ENCODE measurements around the gene CCDC9B. TPM values are rescaled to one million over a fixed set of nuclear protein-coding genes. Genes with fewer than 3 reads are reported as not detected.

CCDC9B gene
- total and polyA plus RNA-seq, 2 of the 4 experiments (the other 2 are of a cell fraction) = 19.7 to 30.9 TPM

GRCh38 chr15:40312370-40313158 lies 28.2 kb downstream of the CCDC9B start (continued):
- TF ChIP-seq BHLHE40 (IDR thresholded peaks at IDR 0.05; ENCODE audit: low read depth, low read length) (no peak), NFE2L2 (IDR thresholded peaks at IDR 0.05; ENCODE audit: low read depth, low read length) (no peak), RCOR1 (IDR thresholded peaks at IDR 0.05; ENCODE audit: insufficient replicate concordance, low read length) (no peak), CEBPB (IDR thresholded peaks at IDR 0.05; ENCODE audit: low read depth, low read length) (no peak), RFX5 (IDR thresholded peaks at IDR 0.05; ENCODE audit: low read depth, low read length) (no peak)

- ChIA-PET POLR2A (ENCODE audit: unreplicated experiment) (no interaction called here), CTCF (interaction anchor here (0.6 to 1.1 kb wide), 2 partner anchors 14 to 86 kb away, joined by 4 to 5 read pairs; no protein-coding TSS in a partner anchor)
- no TSS peak for BruUV-seq (replicated peaks)
- Histone ChIP-seq H2AK5ac (ENCODE audit: low read depth, low read length) (no peak overlapping the region), H3K23ac (ENCODE audit: low read depth, low read length) (no peak overlapping the region), H3K4me1 (ENCODE audit: control insufficient read depth, insufficient read depth, low read length) (peaks cover 6% of the 10 kb centered on the region), H4K20me1 (ENCODE audit: insufficient read depth, low read length) (no peaks in the 10 kb centered on the region), H3K9me3 (ENCODE audit: control insufficient read depth, insufficient read depth, low read length) (no peaks in the 10 kb centered on the region), H4K5ac (ENCODE audit: low read depth, low read length) (no peak overlapping the region), H3K27ac (ENCODE audit: insufficient read depth, low read length) (no peak overlapping the region), H2BK120ac (ENCODE audit: low read depth, low read length) (no peak overlapping the region), H3K18ac (ENCODE audit: low read depth, low read length) (no peak overlapping the region), H3K79me1 (ENCODE audit: low read depth in 1 of 2, low read length in 2 of 2) (no peaks in the 10 kb centered on the region), H2BK5ac (ENCODE audit: low read depth, low read length, poor library complexity, severe bottlenecking) (no peak overlapping the region), H3K56ac (ENCODE audit: extremely low read depth, insufficient read depth, low read length) (no peak overlapping the region), H3K4ac (ENCODE audit: low read depth, low read length) (no peak overlapping the region), H3K14ac (replicated peaks; ENCODE audit: low read depth, low read length) (no peak overlapping the region), H3K27me3 (ENCODE audit: control insufficient read depth, insufficient read depth, low read length) (peaks cover 53% of the 10 kb centered on the region), H2BK15ac (ENCODE audit: low read depth, low read length) (no peak overlapping the region), H2AFZ (replicated peaks; ENCODE audit: low read length, poor library complexity) (no peak overlapping the region), H3K9ac (ENCODE audit: low read depth, low read length) (no peak overlapping the region), H3K4me3 (ENCODE audit: insufficient read depth, low read depth, low read length) (no peak overlapping the region), H3K36me3 (ENCODE audit: control insufficient read depth, insufficient read depth, low read length) (no peaks in the 10 kb centered on the region), H3K9me1 (ENCODE audit: insufficient read depth, low read length) (no peaks in the 10 kb centered on the region), H3K4me2 (ENCODE audit: low read depth, low read length) (no peak overlapping the region), H4K91ac (ENCODE audit: insufficient read depth, low read depth, low read length) (no peak overlapping the region), H4K8ac (ENCODE audit: low read depth in 2 of 2, low read length in 2 of 2) (no peak overlapping the region), H2BK20ac (ENCODE audit: low read depth, low read length) (no peak overlapping the region), H2AK9ac (replicated peaks; ENCODE audit: low read depth, low read length, poor library complexity) (no peak overlapping the region)
- intact Hi-C loops (cut with micrococcal nuclease) = loop anchor here (1.0 to 2.0 kb wide), 2 partner anchors 32 to 94 kb away; no protein-coding TSS in a partner anchor
- in situ Hi-C loops (cut with MboI; ENCODE audit: low sequenced_read_pairs) = no loop called here
- dilution Hi-C loops (cut with HindIII; ENCODE audit: low sequenced_read_pairs, unreplicated experiment) = no loop called here
- DNase-seq (no peak), ATAC-seq (ENCODE audit: low read depth) (no peak)
- 20% methylated on average over 1 of the region's 3 CpGs; no CpG with 5 or more reads in 1 of the 2 experiments for WGBS, 2 experiments (ENCODE audit: extremely low coverage in 2 of 2, insufficient read length in 1 of 2)
- TF ChIP-seq CHD1 (IDR thresholded peaks at IDR 0.05; ENCODE audit: low read depth, low read length) (no peak), POLR2A (IDR thresholded peaks at IDR 0.05; ENCODE audit: low read depth, low read length) (no peak), USF2 (IDR thresholded peaks at IDR 0.05; ENCODE audit: low read depth, low read length) (no peak), CEBPB (IDR thresholded peaks at IDR 0.05; ENCODE audit: low read depth, low read length) (no peak), CTCF (conservative IDR thresholded peaks at IDR 0.05; ENCODE audit: low read depth, low read length) (no peak), RFX5 (IDR thresholded peaks at IDR 0.05; ENCODE audit: low read depth, low read length) (no peak), SMC3 (IDR thresholded peaks at IDR 0.05; ENCODE audit: low read depth, low read length) (no peak), BHLHE40 (IDR thresholded peaks at IDR 0.05; ENCODE audit: low read depth, low read length) (no peak), NFE2L2 (IDR thresholded peaks at IDR 0.05; ENCODE audit: low read depth, low read length) (no peak), MXI1 (IDR thresholded peaks at IDR 0.05; ENCODE audit: borderline replicate concordance, low read depth, low read length) (no peak)
- TF ChIP-seq, protein P1, sequence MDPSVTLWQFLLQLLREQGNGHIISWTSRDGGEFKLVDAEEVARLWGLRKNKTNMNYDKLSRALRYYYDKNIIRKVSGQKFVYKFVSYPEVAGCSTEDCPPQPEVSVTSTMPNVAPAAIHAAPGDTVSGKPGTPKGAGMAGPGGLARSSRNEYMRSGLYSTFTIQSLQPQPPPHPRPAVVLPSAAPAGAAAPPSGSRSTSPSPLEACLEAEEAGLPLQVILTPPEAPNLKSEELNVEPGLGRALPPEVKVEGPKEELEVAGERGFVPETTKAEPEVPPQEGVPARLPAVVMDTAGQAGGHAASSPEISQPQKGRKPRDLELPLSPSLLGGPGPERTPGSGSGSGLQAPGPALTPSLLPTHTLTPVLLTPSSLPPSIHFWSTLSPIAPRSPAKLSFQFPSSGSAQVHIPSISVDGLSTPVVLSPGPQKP (IDR thresholded peaks at IDR 0.05; ENCODE audit: borderline replicate concordance, low read depth, low read length) = no peak
These were observed 29.7 kb downstream of the CCDC9B start for GRCh38 chr15:40310993-40311392.

Measured in IMR-90 (cell line).